Prostate gland (tissue), 2 donors: ENCODE results near the gene ZBED1. TPM values are rescaled to one million over a fixed set of nuclear protein-coding genes. Genes with fewer than 3 reads are reported as not detected.
"Not testable (repeated sequence)": the region's sequence is repeated elsewhere in the genome, so short reads cannot be mapped to it uniquely, and the experiment has no call there.

Experiments
- DNase-seq: peaks from one replicate; pipeline ENCODE4 v3.0.0-alpha.2; 2019; ENCODE audit warnings: low spot score
- H3K27ac ChIP-seq, 2 donors: fragments of 200-600 bp; sonication (generic); 2 replicates each; pipeline ENCODE4 v1.5.1; 2017 to 2019
- H3K27me3 ChIP-seq: fragments of 200-600 bp; sonication (generic); replicated peaks from 2 replicates; pipeline ENCODE4 v1.5.1; 2019; ENCODE audit not compliant: insufficient read depth
- H3K36me3 ChIP-seq, 2 donors: fragments of 200-600 bp; sonication (generic); 1 replicate in 1 of 2; 2 replicates in 1 of 2; pipeline versions ENCODE4 v1.5.1 to v1.8.1; 2017 to 2019
- H3K4me1 ChIP-seq: fragments of 200-600 bp; sonication (generic); replicated peaks from 2 replicates; pipeline ENCODE4 v1.5.1; 2019
- H3K4me3 ChIP-seq, 2 donors: fragments of 200-600 bp; sonication (generic); 2 replicates each; pipeline ENCODE4 v1.5.1; 2017 to 2019
- H3K9me3 ChIP-seq: fragments of 200-600 bp; sonication (generic); 2 replicates; pipeline ENCODE4 v1.5.1; 2017
- POLR2A ChIP-seq: fragments of 450-650 bp; IDR thresholded peaks from one replicate; pipeline ENCODE4 v1.6.1; 2016; ENCODE audit warnings: antibody characterized with exemption, mild to moderate bottlenecking
- POLR2AphosphoS5 ChIP-seq: sonication (generic); formaldehyde crosslinking; IDR thresholded peaks from one replicate; pipeline ENCODE4 v1.6.1; 2017; ENCODE audit warnings: antibody characterized with exemption
- WGBS: methylation state at CpG from one replicate; pipeline ENCODE4 v1.1.5; 2018; 5-methylcytosine and 5-hydroxymethylcytosine counted together
- intact Hi-C: fragments of 100-400 bp; cut with DNase I; formaldehyde crosslinking; loops from one replicate; pipeline ENCODE4 v1.14.2; 2022
- total RNA-seq, 2 donors: library from RNA; depleted of rRNA; stranded (reverse); fragments of >200 nt; gene quantifications; one replicate each; pipeline ENCODE4 v1.1.0, GENCODE V29; 2016
- TF ChIP-seq, protein P1 (sequence below), 4 experiments: fragments of 200-600 bp in 2 of 4; fragments of 450-650 bp in 2 of 4; sonication (generic) in 2 of 4; IDR thresholded peaks; 1 replicate in 3 of 4; 2 replicates in 1 of 4; pipeline ENCODE4 v1.5.1; 2016 to 2019; ENCODE audit warnings: antibody characterized with exemption in 4 of 4, mild to moderate bottlenecking in 2 of 4, moderate library complexity in 2 of 4

ZBED1 gene
- total RNA-seq, 2 donors from 2014 or later, result 52.6 to 92.1 TPM

DNA sequence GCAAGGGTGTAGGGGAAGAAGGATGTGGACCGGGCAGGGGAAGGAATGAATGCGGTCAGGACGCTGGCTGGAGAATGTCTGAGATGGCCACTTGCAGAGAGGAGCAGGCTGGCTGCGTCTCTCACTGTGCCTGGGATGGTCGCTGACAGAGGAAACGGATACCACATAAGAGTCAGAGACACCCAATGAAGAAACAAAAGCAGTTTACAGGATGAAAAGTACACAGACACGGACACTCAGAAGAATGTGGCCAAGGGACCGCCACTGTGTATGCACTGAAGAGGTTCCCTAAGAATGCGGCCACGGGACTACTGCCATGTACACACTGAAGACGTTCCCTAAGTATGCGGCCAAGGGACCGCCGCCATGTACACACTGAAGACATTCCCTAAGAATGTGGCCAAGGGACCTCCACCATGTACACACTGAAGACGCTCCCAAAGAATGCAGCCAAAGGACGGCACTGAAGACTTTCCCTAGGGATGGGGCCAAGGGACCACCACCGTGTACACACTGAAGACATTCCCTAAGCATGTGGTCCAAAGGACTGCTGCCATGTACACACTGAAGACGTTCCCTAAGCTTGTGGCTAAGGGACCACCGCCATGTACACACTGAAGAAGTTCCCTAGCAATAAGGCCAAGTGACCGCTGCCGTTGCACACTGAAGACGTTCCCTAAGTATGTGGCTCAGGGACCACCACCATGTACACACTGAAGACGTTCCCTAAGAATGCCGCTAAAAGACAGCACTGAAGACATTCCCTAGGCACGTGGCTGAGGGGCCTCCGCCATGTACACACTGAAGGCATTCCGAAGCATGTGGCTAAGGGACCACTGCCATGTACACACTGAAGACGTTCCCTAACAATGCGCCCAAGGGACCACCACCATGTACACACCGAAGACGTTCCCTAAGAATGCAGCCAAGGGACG, 32.2 kb downstream of the ZBED1 start:
- no peaks in the 10 kb centered on the region for H3K36me3 ChIP-seq
- intact Hi-C loops, result no loop called here
- DNase-seq, result no peak
- no peak overlapping the region for H3K27ac ChIP-seq
- H3K4me1 ChIP-seq, result no peaks in the 10 kb centered on the region
- H3K27me3 ChIP-seq, result no peaks in the 10 kb centered on the region
- no peaks in the 10 kb centered on the region for H3K9me3 ChIP-seq
- TF ChIP-seq POLR2AphosphoS5 (no peak), POLR2A (no peak)
- TF ChIP-seq, protein P1, sequence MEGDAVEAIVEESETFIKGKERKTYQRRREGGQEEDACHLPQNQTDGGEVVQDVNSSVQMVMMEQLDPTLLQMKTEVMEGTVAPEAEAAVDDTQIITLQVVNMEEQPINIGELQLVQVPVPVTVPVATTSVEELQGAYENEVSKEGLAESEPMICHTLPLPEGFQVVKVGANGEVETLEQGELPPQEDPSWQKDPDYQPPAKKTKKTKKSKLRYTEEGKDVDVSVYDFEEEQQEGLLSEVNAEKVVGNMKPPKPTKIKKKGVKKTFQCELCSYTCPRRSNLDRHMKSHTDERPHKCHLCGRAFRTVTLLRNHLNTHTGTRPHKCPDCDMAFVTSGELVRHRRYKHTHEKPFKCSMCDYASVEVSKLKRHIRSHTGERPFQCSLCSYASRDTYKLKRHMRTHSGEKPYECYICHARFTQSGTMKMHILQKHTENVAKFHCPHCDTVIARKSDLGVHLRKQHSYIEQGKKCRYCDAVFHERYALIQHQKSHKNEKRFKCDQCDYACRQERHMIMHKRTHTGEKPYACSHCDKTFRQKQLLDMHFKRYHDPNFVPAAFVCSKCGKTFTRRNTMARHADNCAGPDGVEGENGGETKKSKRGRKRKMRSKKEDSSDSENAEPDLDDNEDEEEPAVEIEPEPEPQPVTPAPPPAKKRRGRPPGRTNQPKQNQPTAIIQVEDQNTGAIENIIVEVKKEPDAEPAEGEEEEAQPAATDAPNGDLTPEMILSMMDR (IDR thresholded peaks at IDR 0.05), result no peak
- H3K4me3 ChIP-seq, result no peak overlapping the region
- WGBS, result 84% methylated on average over 32 of the region's 32 CpGs

DNA sequence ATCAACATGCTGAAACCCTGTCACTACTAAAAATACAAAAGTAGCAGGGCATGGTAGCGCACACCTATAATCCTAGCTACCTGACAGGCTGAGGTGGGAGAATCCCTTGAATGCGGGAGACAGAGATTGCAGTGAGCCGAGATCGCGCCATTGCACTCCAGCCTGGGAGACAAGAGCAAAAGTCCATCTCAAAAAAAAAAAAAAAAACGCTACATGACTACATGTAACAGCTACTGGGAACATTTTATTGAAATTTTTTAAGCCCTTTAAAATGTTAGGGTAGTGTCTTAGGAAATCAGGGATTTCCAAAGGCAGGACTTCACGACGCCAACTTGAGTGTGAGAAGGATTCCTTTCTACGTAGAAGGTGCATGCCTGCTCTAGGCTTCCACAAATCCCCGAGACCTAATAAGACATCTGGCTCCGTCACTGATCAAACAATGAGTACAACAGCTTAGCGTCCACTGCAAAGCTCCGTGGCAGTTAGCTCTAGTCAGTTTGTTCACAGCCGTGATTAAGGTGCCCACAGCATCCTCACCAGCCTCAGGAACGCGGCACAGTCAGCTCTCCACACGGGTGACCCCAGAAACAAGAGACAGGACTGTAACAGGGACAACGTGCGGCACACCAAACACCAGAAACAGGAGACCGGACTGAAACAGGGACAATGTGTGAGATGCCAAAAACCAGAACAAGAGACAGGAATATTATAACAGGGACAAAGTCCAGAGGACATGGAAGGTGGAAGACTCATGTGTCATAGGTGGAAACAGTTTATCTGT, 33.7 kb downstream of the ZBED1 start:
- Histone ChIP-seq H3K9me3 (no peaks in the 10 kb centered on the region), H3K27me3 (no peaks in the 10 kb centered on the region), H3K4me1 (no peaks in the 10 kb centered on the region), H3K36me3 (no peaks in the 10 kb centered on the region), H3K27ac (no peak overlapping the region), H3K4me3 (no peak overlapping the region)
- no peak for DNase-seq
- intact Hi-C loops, result no loop called here
- TF ChIP-seq POLR2AphosphoS5 (no peak), POLR2A (no peak)
- TF ChIP-seq, protein P1 (IDR thresholded peaks at IDR 0.05), result no peak
- WGBS, result 67% methylated on average over 20 of the region's 20 CpGs

DNA sequence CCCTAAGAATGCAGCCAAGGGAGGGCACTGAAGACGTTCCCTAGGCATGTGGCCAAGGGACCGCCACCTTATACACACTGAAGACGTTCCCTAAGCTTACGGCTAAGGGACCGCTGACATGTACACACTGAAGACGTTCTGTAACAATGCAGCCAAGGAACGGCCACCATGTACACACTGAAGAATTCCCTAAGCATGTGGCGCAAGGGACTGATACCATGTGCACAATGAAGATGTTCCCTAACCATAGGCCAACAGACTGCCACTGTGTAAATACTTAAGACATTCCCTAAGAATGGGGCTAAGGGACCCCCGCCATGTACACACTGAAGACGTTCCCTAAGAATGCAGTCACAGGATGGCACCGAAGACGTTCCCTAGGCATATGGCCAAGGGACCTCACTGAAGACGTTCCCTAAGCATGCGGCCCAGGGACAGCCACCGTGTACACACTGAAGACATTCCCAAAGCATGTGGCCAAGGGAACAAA, 36.1 kb downstream of the ZBED1 start:
- no peak for DNase-seq
- intact Hi-C loops, result no loop called here
- no peak for TF ChIP-seq POLR2A
- no peak for TF ChIP-seq POLR2AphosphoS5
- TF ChIP-seq, protein P1 (IDR thresholded peaks at IDR 0.05), result no peak
- 88% methylated on average over 15 of the region's 15 CpGs for WGBS
- Histone ChIP-seq H3K4me3 (no peak overlapping the region), H3K36me3 (no peaks in the 10 kb centered on the region), H3K4me1 (no peaks in the 10 kb centered on the region), H3K27ac (no peak overlapping the region), H3K27me3 (no peaks in the 10 kb centered on the region), H3K9me3 (no peaks in the 10 kb centered on the region)

DNA sequence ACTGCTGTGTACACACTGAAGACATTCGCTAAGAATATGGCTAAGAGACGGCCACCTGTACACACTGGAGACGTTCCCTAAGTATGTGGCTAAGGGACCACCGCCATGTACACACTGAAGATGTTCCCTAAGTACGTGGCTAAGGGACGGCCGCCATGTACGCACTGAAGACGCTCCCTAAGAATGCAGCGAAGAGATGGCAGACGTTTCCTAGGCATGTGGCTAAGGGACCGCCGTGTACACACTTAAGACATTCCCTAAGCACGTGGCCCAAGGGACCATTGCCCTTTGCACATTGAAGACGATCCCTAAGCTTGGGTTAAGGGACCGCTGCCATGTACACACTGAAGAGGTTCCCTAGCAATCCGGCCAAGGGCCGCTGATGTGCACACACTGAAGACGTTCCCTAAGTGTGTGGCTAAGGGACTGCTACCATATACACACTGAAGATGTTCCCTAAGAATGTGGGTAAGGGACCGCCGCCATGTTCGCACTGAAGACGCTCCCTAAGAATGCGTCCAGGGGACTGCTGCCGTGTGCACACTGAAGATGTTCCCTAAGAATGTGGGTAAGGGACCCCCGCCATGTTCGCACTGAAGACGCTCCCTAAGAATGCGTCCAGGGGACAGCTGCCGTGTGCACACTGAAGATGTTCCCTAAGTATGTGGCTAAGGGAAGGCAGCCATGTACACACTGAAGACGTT, 36.7 kb downstream of the ZBED1 start:
- no peaks in the 10 kb centered on the region for H3K4me1 ChIP-seq
- no peaks in the 10 kb centered on the region for H3K27me3 ChIP-seq
- no peaks in the 10 kb centered on the region for H3K9me3 ChIP-seq
- intact Hi-C loops, result no loop called here
- WGBS, result 89% methylated on average over 31 of the region's 31 CpGs
- TF ChIP-seq, protein P1 (IDR thresholded peaks at IDR 0.05), result no peak
- TF ChIP-seq POLR2A (no peak), POLR2AphosphoS5 (no peak)
- no peak overlapping the region for H3K27ac ChIP-seq
- no peak for DNase-seq
- H3K4me3 ChIP-seq, result no peak overlapping the region
- H3K36me3 ChIP-seq, result no peaks in the 10 kb centered on the region

DNA sequence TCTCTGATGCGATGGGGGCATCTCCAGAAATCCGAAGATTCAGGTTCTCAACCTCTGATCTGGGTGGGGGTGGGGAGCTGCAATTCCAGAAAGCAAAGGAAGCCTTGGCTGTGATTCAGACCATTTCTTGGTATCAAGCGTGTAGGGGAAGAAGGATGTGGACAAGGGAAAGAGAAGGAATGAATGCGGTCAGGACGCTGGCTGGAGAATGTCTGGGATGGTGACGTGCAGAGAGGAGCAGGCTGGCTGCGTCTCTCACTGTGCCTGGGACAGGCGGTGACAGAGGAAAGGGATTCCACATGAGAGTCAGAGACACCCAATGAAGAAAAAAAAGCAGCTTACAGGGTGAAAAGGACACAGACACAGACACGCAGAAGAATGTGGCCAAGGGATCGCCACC, 37.3 kb downstream of the ZBED1 start:
- H3K36me3 ChIP-seq, H3K27ac ChIP-seq, intact Hi-C loops, H3K9me3 ChIP-seq, H3K4me3 ChIP-seq, DNase-seq, H3K27me3 ChIP-seq, H3K4me1 ChIP-seq: not testable (repeated sequence)
- 84% methylated on average over 10 of the region's 10 CpGs for WGBS
